HG02759 (cell line): Measurements from ENCODE around the gene PDS5A.
"Not testable (repeated sequence)": the region's sequence is repeated elsewhere in the genome, so short reads cannot be mapped to it uniquely, and the experiment has no call there.

Experiments used
- ATAC-seq: cut with Tn5 transposase; IDR thresholded peaks from one replicate; pipeline ENCODE4 v1.9.1; 2021; ENCODE audit warnings: mild to moderate bottlenecking, moderate library complexity; ENCODE audit not compliant: unreplicated experiment

PDS5A gene

DNA sequence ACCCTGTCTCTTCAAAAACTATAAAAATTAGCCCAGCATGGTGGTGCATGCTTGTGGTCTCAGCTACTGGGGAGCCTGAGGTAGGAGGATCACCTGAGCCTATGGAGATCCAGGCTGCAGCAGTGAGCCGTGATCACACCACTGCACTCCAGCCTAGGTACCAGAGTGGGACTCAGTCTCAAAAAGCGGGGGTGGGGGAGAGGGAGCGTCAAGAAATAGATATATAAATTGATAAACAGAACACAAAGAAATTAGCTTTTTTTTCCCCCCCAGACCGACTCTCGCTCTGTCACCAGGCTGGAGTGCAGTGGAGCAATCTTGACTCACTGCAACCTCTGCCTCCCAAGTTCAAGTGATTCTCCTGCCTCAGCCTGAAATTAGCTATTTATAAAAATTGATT, 14.1 kb downstream of the PDS5A start:
- ATAC-seq: no peak

DNA sequence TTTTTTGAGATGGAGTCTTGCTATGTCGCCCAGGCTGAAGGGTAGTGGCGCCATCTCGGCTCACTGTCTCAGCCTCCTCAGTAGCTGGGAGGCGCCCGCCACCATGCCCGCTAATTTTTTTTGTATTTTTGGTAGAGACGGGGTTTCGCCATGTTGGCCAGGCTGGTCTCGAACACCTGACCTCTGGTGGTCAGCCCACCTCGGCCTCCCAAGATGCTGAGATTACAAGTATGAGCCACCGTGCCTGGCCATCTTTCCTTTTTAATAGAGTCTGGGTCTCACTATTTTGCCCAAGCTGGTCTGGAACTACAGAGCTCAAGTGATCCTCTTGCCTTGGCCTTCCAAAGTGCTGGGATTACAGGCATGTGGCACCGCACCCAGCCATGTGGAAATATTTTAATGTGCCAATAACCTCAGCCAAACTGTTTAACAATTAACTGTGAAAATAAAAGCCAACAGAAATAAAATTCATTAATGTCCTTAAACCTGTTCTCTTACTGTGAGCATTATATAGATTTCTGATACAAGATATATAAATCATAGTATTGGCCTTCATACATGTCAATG, 16.3 kb downstream of the PDS5A start:
- ATAC-seq: no peak

DNA sequence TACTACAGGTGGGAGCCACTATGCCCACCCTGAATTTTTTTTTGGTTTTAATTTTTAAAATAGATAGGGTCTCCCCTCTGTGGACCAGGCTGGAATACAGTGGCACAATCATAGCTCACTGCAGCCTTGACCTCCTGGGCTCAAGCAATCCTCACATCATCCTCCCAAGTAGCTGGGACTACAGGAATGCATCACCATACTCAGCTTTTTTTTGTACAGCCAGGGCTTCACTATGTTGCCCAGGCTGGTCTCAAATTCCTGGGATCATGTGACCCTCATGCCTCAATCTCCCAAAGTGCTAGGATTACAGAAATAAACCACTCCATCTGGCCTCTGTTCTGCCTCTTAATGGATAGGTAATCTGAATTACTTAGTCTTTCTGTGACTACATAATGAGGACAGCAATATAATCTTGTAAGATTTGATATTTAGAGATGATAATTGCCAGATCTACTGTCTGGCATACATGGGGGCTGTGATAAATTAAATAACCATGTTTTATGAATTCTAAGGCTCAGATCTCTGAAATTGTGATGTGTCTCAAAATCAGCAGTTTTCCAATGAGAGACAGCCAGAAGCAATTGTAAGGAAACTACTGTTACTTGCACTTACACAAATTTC, 26.7 kb downstream of the PDS5A start:
- no peak for ATAC-seq

DNA sequence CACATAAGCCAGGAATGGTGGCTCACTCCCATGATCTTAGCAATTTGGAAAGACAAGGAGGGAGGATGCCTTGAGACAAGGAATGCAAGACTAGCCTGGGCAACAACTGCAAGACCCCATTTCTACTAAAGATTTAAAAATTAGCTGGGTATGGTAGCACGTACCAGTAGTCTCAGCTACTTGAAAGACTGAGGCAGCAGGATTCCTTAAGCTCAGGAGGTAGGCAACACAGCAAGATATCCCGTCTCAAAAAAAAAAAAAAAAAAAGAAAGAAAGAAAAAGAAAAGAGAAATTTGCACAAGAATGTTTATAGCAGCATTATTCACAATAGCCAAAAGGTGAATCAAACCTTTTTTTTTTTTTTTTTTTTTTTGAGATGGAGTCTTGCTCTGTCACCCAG, 29.7 kb downstream of the PDS5A start:
- ATAC-seq: no peak

DNA sequence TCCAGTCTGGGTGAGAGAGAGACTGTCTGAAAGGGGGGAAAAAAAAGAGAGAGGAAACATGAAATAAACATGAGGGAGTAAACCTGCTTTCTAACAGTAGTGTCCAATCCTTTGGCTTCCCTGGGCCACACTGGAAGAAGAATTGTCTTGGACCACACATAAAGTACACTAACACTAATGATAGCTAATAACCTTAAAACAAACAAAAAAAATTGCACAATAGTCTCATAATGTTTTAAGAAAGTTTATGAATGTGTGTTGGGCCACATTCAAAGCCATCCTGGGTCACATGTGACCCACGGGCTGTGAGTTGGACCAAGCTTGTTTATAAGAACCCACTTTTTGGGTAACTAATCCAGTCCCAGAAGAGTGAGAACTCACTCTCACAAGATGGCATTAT, 30.3 kb downstream of the PDS5A start:
- ATAC-seq: no peak

DNA sequence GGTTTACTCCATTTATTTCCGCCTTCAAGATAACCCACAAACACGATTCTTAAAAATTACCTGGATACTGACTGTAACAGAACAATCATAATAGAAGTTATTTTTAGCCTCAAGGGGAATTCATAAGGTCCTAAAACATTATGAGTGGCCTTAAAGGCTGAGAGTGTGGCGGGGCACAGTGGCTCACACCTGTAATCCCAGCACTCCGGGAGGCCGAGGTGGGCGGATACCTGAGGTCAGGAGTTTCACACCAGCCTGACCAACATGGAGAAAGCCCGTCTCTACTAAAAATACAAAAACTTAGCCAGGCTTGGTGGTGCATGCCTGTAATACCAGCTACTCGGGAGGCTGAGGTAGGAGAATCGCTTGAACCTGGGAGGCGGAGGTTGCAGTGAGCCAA, 33.5 kb downstream of the PDS5A start:
- not testable (repeated sequence) for ATAC-seq

DNA sequence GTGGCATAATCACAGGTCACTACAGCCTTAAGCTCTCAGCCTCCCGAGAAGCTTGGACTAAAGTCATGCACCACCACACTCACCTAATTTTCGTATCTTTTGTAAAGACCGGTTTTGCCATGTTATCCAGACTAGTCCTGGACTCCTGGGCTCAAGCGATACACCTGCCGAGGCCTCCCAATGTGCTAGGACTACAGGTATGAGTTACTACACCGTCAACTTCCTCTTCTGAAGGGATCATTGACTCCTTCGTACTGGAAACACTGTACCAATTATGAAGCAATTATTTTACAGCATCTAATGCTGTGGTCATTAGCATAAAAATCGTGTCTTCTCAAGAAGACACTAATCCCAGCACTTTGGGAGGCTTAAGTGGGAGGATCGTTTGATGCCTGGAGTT, 35.2 kb downstream of the PDS5A start:
- ATAC-seq: peak; percentile 34

DNA sequence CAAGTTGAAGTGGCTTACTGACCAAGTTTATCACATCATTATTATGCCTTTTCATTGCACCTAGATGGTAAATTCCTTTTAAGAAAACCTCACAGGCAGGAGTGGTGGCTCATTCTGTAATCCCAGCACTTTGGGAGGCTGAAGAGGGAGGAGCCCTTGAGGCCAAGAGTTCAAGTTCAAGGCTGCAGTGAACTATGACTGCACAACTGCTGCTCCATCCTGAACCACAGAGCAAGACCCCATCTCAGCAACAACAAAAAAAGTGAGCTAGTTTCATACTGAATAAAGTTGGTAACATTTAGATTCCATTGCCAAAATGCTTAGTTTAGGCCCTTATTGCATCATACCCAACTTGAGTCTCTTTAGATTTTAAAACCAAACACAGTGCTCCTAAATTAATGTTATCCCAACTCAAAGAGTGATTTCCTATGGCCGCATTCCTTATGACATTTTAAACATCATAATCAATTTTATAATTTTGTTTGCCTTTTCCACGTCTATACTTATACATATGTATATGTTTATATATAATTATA, 36.0 kb downstream of the PDS5A start:
- no peak for ATAC-seq

DNA sequence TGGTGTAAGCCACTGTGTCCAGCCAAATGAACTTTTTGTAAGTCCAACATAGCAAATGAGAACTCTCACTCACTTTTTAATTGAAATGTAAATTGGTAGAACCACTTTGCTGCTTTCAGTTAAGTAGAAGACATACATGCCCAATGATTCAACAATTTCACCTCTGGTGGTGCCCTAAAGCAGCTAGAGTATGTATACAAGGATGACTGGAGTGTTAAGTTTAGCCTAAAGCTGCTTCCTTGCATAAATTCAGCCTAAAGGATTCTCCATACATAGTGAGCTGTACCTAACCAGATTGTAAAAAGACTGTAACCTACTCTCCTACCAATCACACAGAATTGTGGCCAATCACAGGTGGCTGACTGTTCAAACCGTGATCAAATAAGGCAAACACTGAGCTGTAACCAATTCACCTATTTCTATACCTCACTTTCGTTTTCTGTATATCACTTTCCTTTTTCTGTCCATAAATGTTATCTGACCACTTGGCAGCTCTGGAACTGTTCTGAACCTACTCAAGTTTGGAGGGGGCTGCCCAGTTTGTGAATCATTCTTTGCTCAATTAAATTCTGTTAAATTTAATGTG, 39.9 kb downstream of the PDS5A start:
- peak; percentile 59 for ATAC-seq

DNA sequence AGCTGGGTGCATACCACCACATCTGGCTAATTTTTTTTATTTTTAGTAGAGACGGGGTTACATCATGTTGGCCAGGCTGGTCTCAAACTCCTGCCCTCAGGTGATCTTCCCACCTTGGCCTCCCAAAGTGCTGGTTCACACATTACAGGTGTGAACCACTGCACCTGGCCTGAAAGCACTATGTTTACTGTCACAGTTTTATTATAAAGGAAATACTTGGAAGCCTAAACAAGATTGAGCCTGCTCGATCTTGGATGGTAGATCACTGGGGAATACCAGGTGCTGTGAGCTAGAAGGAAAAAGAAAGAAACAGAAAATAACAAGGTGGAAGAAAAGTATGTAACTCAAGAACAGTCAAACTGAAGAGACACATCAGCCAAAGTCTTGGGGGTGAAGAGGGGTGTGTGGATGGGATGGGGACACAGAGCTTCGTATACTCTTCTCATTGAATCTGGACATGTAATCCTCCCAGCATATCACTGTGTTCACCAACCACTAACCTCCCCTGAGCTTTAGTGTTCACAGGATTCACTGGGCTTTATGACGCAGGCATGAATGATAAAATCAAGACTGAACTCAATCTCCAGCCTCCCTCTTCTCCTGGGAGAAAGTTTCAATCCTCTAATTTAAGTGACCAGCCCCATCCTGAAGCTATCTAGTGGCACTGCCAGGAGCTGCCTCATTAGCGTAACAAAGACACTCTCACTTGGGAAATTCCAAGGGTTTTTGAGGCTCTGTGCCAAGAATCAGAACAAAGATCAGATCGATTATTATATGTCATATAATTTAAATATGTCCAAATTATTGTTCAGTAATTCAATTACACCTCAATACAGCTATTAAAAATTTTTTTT, 40.9 kb downstream of the PDS5A start:
- no peak for ATAC-seq

DNA sequence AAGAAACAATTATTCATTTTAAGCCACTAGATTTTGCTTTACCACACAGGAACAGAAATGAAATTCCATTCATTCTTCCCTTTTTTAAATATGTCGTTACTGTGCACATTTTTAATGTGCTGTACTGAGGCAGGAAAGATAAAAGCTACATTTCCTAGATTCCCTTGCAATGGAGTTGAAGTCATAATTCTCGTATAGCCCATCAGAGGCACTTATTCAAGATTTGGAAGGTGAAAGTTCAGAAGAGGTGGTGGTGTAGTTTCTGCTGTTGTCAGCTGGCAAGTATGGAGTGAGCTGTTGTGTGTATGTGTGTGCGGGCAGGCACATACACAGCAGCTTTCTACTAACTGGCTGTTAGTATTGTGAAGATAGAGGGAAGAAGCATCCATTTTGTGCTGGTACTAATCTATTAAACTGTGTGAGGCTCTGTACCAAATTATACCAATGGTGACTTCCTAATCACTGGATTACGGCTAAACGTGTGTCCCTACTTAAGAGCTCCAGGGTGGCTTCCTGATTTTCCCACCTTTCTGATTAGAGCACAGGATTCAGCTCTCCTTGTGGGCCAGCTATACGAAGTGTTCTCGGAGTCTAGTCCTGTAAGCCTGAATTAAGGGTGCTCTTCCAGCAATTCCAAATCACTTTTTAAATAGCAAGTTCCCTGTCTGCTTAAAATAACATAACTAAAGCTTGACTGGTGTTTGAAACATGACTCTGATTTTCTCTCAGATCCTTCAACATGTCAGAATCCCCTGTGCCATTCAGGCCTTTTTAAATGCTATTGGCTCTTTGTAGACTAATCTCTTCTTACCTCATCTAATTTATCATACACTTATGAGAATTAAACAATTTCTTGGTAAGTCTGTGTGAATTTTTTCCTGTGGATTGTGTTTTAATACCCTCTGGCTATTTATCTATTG, 43.8 kb downstream of the PDS5A start:
- no peak for ATAC-seq

DNA sequence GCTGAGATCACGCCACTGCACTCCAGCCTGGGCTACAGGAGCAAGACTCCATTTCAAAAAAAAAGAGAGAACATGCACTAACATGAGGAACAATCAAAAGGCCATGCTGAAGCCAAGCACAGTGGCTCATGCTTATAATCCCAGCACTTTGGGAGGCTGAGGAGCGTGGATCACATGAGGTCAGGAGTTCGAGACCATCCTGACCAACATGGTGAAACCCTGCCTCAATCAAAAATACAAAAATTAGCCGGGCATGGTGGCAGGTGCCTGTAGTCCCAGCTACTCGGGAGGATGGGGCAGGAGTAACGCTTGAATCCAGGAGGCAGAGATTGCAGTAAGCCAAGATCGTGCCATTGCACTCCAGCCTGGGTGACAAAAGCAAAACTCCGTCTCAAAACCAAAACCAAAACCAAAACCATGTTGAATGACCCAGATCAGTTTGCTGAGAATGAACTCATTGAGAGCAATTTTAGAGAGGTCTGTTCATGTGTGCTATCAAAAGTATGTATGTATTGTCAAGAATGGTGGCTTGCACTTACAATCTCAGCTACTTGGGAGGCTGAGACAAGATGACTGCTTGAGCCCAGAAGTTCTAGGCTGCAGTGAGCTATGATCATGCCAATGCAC, 44.8 kb downstream of the PDS5A start:
- ATAC-seq: no peak

DNA sequence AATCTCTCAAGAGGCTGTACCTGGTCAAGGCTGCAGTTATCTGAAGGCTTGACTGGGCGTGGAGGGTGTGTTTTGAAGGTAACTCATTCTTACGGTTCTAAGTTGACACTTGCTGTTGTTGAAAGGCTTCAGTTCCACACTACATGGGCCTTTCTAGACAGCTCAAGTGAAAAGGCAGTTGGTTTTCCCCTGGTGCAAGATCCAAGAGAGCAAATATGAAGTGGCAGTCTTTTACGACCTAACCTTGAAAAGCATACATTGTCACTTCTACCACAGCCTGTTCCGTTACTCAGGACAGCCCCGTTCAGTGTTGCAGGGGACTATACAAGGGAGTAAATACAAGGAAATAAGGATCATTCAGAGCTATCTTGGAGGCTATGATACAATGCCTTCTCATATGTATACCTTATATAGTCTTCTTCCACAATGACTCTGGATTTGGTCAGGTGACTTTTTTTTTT, 46.2 kb downstream of the PDS5A start:
- ATAC-seq: peak; percentile 64

DNA sequence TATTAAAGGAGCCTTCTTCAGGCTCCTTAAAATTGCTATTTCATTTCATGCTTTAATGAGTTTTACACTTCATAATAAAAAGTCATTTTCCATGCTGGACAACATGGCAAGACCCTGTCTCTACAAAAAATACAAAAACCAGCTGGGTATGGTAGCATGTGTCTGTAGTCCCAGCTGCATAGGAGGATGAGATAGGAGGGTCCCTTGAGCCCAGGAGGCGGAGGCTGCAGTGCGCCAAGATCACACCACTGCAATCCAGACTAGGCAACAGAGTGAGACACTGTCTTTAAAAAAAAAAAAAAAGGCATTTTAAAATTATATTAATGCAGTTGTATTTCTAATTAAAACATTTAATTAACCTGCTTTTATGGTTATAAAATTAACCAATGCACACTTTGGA, 49.2 kb downstream of the PDS5A start:
- no peak for ATAC-seq

DNA sequence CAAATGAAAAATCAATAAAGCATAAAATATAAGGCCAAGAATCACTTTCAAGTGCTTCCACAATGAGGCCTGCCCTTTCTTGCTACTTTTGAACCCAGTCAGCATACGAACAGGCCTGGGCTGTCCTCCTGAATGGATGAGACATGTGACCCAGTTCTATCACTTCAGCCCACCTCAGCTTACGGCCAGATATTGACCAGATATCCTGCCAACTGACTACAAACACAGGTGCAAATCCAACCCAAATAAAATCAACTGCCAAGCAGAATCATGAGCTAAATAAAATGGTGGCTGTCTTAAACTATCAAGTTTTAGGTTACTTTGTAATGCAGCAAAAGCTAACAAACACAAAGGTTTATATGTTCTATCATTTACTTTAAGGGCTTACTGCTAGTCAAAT, 53.7 kb downstream of the PDS5A start:
- ATAC-seq: no peak

DNA sequence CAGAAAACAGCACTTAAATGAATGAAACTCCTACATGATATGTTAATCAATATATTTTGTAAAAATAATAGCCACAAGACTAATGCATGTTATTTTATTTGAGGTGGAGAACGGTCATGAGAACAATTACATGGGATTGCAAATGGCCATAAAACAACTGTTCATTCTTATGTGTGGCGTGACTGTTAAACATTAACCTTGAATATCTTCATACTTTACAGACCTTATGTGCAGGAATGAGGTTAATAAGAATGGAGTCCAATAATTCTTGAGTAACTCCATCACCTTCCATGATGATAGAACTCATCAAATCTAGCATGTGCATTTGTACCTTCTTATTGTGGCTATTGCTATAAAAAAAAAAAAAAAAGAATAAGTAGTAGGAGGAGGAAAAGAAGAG, 55.3 kb downstream of the PDS5A start:
- ATAC-seq: no peak

DNA sequence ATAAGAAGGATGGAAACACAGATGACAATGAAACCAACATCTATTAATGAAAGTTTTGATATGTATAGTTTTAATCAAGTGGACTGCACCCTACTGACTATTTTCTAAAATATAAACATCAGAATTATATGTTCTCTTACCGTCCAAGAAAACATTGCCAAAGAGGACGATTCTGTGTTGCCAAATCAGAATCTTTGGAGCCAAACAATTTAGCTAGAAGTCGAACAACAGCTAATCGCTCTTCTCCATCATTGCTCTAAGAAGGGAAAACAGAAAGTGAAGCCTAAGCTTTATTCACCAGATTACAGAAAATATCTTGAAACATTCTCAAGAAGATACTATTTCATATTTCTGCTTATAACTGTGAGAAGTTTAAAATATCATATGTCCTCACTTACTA, 64.2 kb downstream of the PDS5A start:
- no peak for ATAC-seq

DNA sequence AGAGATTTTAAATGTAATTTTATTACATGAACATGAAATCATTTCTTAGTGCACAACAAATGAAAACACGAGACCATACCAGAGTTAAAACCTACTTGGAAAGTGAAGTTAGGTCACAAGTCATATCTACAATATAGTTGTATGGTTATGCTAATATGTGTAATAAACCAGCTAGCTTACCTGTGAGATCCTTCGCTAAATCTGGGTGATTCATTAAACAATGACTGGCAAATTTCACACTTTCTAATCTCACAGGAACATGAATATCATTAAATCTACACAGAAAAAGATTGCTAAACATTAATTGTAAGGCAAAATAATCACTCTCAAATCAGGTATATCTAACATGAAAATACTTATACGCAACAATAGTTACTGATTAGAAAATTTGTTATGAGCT, 67.6 kb downstream of the PDS5A start:
- no peak for ATAC-seq

DNA sequence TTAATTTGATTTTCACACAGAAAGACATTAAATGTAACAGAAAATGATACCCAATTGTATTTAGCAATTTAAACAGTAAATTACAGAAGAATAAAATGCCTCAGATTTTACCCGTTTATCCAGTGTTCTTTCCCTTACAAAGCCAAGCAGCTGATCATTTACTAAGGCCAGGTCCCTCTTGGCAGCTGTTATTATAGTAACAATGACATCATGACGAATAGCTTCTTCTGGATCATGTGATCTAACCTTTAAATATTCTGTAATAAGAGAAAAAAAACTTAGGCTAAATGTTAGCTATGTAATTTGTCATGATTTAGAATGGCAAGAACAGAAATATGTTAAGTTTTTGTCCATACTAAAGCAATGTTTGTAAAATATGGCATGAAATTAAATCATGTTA, 69.4 kb downstream of the PDS5A start:
- no peak for ATAC-seq

DNA sequence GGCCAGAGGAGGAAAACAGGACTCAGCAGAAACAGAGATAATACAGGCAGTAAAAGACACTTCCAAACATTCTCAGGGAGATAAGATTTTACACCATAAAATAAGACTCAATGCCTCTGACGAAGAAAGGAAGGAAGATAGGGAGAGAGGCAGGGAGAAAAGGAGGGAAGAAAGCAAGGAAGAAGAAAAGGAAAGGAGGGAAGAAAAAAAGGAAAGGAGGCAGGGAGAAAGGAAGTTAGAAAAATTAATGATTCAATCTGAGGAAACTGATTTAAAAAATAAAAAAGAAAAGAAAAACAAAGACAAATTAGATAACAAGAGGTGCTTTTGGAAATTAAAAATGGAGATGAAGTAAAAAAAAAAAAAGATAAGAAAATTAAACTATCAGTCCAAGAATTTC, 72.1 kb downstream of the PDS5A start:
- no peak for ATAC-seq
